Measurements from ENCODE around the gene COL5A2. TPM values are rescaled to one million over a fixed set of nuclear protein-coding genes. Genes with fewer than 3 reads are reported as not detected.

The COL5A2 gene
- total and polyA plus RNA-seq, 8 donors: 1.9 to 43.3 (median 3.3) TPM

GRCh38 chr2:189076572-189076971 is 103.0 kb downstream of the COL5A2 start:
- no peaks in the 10 kb centered on the region for H3K27me3 ChIP-seq
- DNase-seq (no peak), FAIRE-seq (no peak), ATAC-seq (no peak)
- WGBS, 2 donors: 52 to 70% methylated on average over 3 of the region's 3 CpGs
- H3K9me3 ChIP-seq: no peaks in the 10 kb centered on the region
- intact Hi-C loops (cut with DNase I): no loop called here
- H3K4me1 ChIP-seq: no peaks in the 10 kb centered on the region
- TF ChIP-seq CTCF (IDR thresholded peaks at IDR 0.05): no peak
- no peak overlapping the region for H3K27ac ChIP-seq
- no peak overlapping the region for H3K4me3 ChIP-seq
- H3K36me3 ChIP-seq: no peaks in the 10 kb centered on the region

- DNase-seq (no peak), ATAC-seq (no peak), FAIRE-seq (no peak)
- no peaks in the 10 kb centered on the region for H3K9me3 ChIP-seq
- TF ChIP-seq CTCF (IDR thresholded peaks at IDR 0.05): no peak
- H3K36me3 ChIP-seq: no peaks in the 10 kb centered on the region
- no peaks in the 10 kb centered on the region for H3K27me3 ChIP-seq
- H3K27ac ChIP-seq: no peak overlapping the region
- no peaks in the 10 kb centered on the region for H3K4me1 ChIP-seq
- no peak overlapping the region for H3K4me3 ChIP-seq
- intact Hi-C loops (cut with DNase I): no loop called here
- WGBS, 2 donors: 85 to 89% methylated on average over 3 of the region's 3 CpGs
Observed at GRCh38 chr2:189076120-189076519, 103.4 kb downstream of the COL5A2 start.

DNA sequence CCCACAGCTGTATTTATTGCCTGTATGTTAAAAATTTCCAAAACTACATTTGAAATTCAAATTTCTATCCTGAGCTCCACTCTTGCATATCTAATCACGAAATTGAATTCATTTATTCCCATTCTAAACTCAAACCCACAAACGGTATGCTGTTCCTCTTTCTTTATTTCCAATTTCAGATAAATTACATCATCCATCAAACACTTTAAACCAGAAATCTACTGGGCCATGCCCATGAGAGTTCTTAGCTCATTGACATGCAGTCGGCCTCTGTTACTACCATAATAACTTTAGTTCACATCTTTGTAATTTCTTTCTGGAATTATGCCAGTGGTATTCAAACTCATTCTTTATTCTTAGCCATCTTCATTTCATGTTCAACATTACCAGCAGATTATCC is 105.1 kb downstream of the COL5A2 start:
- no peak overlapping the region for H3K27ac ChIP-seq
- H3K4me1 ChIP-seq: no peaks in the 10 kb centered on the region
- intact Hi-C loops (cut with DNase I): no loop called here
- H3K9me3 ChIP-seq: no peaks in the 10 kb centered on the region
- no peak overlapping the region for H3K4me3 ChIP-seq
- H3K27me3 ChIP-seq: no peaks in the 10 kb centered on the region
- no peak for ATAC-seq
- DNase-seq: no peak
- no peak for TF ChIP-seq CTCF (IDR thresholded peaks at IDR 0.05)
- no peaks in the 10 kb centered on the region for H3K36me3 ChIP-seq
- FAIRE-seq: no peak
- WGBS, 2 donors: 71 to 83% methylated on average over 3 of the region's 3 CpGs

DNA sequence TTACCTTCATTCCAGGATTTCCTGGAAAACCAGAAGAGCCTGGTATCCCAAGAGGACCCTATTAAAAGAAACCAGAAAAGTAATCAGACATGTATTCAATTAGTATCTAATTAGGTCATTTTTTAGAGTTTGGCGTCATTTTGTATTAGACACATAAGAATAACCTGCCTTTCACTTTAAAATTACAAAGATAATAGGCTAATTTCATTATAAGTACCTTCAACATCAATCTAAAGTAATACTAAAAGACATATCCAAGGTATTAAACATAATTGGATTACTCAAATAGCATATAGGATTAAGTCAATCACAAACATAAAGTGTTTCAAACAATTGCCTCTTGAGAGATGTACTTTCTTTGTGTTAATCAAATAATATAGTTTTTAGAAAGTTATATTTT is 107.5 kb downstream of the COL5A2 start:
- DNase-seq: no peak
- no peak for ATAC-seq
- H3K4me3 ChIP-seq: no peak overlapping the region
- FAIRE-seq: no peak
- 95 to 96% methylated on average over 1 of the region's 1 CpG for WGBS, 2 donors
- no peaks in the 10 kb centered on the region for H3K9me3 ChIP-seq
- H3K4me1 ChIP-seq: no peaks in the 10 kb centered on the region
- no peaks in the 10 kb centered on the region for H3K36me3 ChIP-seq
- intact Hi-C loops (cut with DNase I): no loop called here
- no peak for TF ChIP-seq CTCF (IDR thresholded peaks at IDR 0.05)
- no peak overlapping the region for H3K27ac ChIP-seq
- H3K27me3 ChIP-seq: no peaks in the 10 kb centered on the region

DNA sequence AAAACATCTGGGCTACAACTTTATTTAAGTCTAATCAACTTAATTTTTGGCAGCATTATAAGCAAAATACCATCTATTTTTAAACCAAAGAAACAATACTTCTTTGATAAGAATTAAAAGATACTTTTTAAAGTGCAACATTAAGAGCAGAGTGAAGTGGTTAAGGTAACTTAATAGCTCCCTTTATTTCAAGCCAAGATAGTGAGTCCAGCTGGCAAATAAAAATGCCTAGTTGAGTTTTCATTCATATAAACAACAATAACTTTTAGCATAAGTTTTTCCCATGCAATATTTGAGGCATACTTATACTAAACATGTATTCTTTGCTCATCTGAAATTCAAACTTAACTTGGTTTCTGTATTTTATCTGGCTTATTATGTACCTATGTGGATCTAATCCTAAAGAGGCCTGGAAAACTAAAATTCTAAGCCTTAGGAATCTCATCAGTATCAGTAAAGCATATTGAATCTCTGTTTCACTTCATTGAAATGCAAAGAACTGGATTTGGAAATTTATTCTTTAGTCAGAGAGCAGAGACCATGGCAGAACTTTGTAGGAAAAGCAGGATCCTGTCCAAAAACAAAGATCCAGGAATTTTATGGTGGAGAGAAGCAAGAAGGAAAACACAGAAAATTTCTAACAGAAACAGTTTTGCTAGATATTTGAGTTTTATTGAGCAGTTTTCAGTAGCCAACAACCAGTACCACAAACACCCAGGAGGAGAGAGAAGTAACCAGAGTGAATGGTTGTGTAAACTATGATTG is 109.5 kb downstream of the COL5A2 start:
- FAIRE-seq: no peak
- intact Hi-C loops (cut with DNase I): no loop called here

More for the DNA sequence above, 109.5 kb downstream of the COL5A2 start:
- Histone ChIP-seq H3K27me3 (no peaks in the 10 kb centered on the region), H3K9me3 (no peaks in the 10 kb centered on the region), H3K27ac (no peak overlapping the region), H3K36me3 (no peaks in the 10 kb centered on the region), H3K4me3 (no peak overlapping the region), H3K4me1 (no peaks in the 10 kb centered on the region)
- TF ChIP-seq CTCF (IDR thresholded peaks at IDR 0.05): no peak
- DNase-seq (no peak), ATAC-seq (no peak)

Data from pancreas (tissue), 10 donors.